SK-N-SH treated with all-trans-retinoic acid at 6 μM for 48 hours (cell line): ENCODE measurements around the gene PWWP2B.

Experiments used
- ATAC-seq: fragments of 200-7000 bp; cut with Tn5 transposase; 3 replicates; pipeline ENCODE4 v1.9.1; 2020; ENCODE audit warnings: mild to moderate bottlenecking, moderate library complexity
- ARNTL ChIP-seq: fragments of 450-650 bp; formaldehyde crosslinking; IDR thresholded peaks from 2 replicates; pipeline ENCODE4 v1.5.0; 2020; ENCODE audit warnings: low read depth, mild to moderate bottlenecking, moderate library complexity, borderline replicate concordance
- BACH2 ChIP-seq: fragments of 250-450 bp; sonication (Bioruptor Pico); IDR thresholded peaks from 2 replicates; pipeline ENCODE4 v1.9.0; 2021; ENCODE audit warnings: mild to moderate bottlenecking, borderline replicate concordance
- CREB5 ChIP-seq: fragments of 250-450 bp; sonication (Bioruptor Pico); IDR thresholded peaks from 2 replicates; pipeline ENCODE4 v1.5.1; 2020; ENCODE audit warnings: low read depth, mild to moderate bottlenecking, moderate library complexity
- CSDC2 ChIP-seq: fragments of 250-450 bp; sonication (Bioruptor Pico); IDR thresholded peaks from 2 replicates; pipeline ENCODE4 v1.5.0; 2020; ENCODE audit warnings: mild to moderate bottlenecking, moderate library complexity
- CSRNP3 ChIP-seq: fragments of 250-450 bp; sonication (Bioruptor Pico); IDR thresholded peaks from 2 replicates; pipeline ENCODE4 v1.5.1; 2021; ENCODE audit warnings: mild to moderate bottlenecking, moderate library complexity
- ISL1 ChIP-seq: fragments of 250-450 bp; sonication (Bioruptor Pico); IDR thresholded peaks from 2 replicates; pipeline ENCODE4 v2.1.2; 2022; ENCODE audit warnings: mild to moderate bottlenecking, moderate library complexity
- OSR1 ChIP-seq: fragments of 250-450 bp; sonication (Bioruptor Pico); IDR thresholded peaks from 2 replicates; pipeline ENCODE4 v1.8.0; 2022; ENCODE audit warnings: moderate library complexity, mild to moderate bottlenecking, inconsistent platforms
- POU6F1 ChIP-seq: fragments of 250-450 bp; sonication (Bioruptor Pico); IDR thresholded peaks from 2 replicates; pipeline ENCODE4 v1.8.0; 2021; ENCODE audit warnings: low read depth, mild to moderate bottlenecking, moderate library complexity, borderline replicate concordance
- PPARA ChIP-seq: fragments of 250-450 bp; sonication (Bioruptor Pico); IDR thresholded peaks from 2 replicates; pipeline ENCODE4 v1.5.0; 2020; ENCODE audit warnings: mild to moderate bottlenecking, borderline replicate concordance
- RARB ChIP-seq: fragments of 250-450 bp; sonication (Bioruptor Pico); IDR thresholded peaks from 2 replicates; pipeline ENCODE4 v1.8.0; 2021; ENCODE audit warnings: mild to moderate bottlenecking, moderate library complexity
- SNAI2 ChIP-seq: fragments of 250-450 bp; sonication (Bioruptor Pico); IDR thresholded peaks from 2 replicates; pipeline ENCODE4 v1.5.0; 2020; ENCODE audit warnings: mild to moderate bottlenecking, moderate library complexity
- TCF4 ChIP-seq: fragments of 250-450 bp; sonication (Bioruptor Pico); IDR thresholded peaks from 2 replicates; pipeline ENCODE4 v1.8.0; 2021; ENCODE audit warnings: mild to moderate bottlenecking, moderate library complexity, borderline replicate concordance
- TOX ChIP-seq: fragments of 250-450 bp; sonication (Bioruptor Pico); IDR thresholded peaks from 2 replicates; pipeline ENCODE4 v1.8.0; 2021; ENCODE audit warnings: mild to moderate bottlenecking, moderate library complexity, borderline replicate concordance
- TSHZ2 ChIP-seq: fragments of 250-450 bp; sonication (Bioruptor Pico); IDR thresholded peaks from 2 replicates; pipeline ENCODE4 v1.5.0; 2020; ENCODE audit warnings: mild to moderate bottlenecking, moderate library complexity
- ZFP30 ChIP-seq: fragments of 450-650 bp; formaldehyde crosslinking; IDR thresholded peaks from 2 replicates; pipeline ENCODE4 v1.5.0; 2022; ENCODE audit warnings: mild to moderate bottlenecking, moderate library complexity
- ZNF565 ChIP-seq: fragments of 450-650 bp; formaldehyde crosslinking; conservative IDR thresholded peaks from 2 replicates; pipeline ENCODE4 v1.5.0; 2020; ENCODE audit warnings: low read depth, mild to moderate bottlenecking, moderate library complexity
- ZNF8 ChIP-seq: fragments of 450-650 bp; formaldehyde crosslinking; IDR thresholded peaks from 2 replicates; pipeline ENCODE4 v1.5.0; 2020; ENCODE audit warnings: mild to moderate bottlenecking, moderate library complexity

The PWWP2B gene

GRCh38 chr10:132452651-132453469 lies 55.9 kb downstream of the PWWP2B start:
- no peak for TF ChIP-seq ZNF8 (CRISPR knock-in tag)
- no peak for TF ChIP-seq ZFP30 (CRISPR knock-in tag)
- no peak for TF ChIP-seq CREB5 (CRISPR knock-in tag)
- TF ChIP-seq ARNTL (CRISPR knock-in tag) = no peak
- no peak for TF ChIP-seq TCF4 (CRISPR knock-in tag)
- peak; percentile 82 for ATAC-seq

- TF ChIP-seq BACH2 (CRISPR knock-in tag) = no peak
- TF ChIP-seq POU6F1 (CRISPR knock-in tag) = no peak
- TF ChIP-seq ZNF8 (CRISPR knock-in tag) = no peak
- TF ChIP-seq TCF4 (CRISPR knock-in tag) = no peak
- TF ChIP-seq PPARA = no peak
- no peak for TF ChIP-seq CSDC2 (CRISPR knock-in tag)
- no peak for TF ChIP-seq SNAI2 (CRISPR knock-in tag)
- no peak for TF ChIP-seq TSHZ2 (CRISPR knock-in tag)
- no peak for TF ChIP-seq ZFP30 (CRISPR knock-in tag)
- TF ChIP-seq ZNF565 = no peak
- no peak; the same call in 2 of the 3 replicates for ATAC-seq
These were observed 56.5 kb downstream of the PWWP2B start for GRCh38 chr10:132453470-132453861.

GRCh38 chr10:132454296-132455198 lies 57.5 kb downstream of the PWWP2B start:
- no peak for ATAC-seq
- TF ChIP-seq CSRNP3 (CRISPR knock-in tag) (no peak), RARB (CRISPR knock-in tag) (no peak), PPARA (no peak), TCF4 (CRISPR knock-in tag) (no peak), OSR1 (CRISPR knock-in tag) (no peak), ISL1 (CRISPR knock-in tag) (no peak), SNAI2 (CRISPR knock-in tag) (no peak), ZNF8 (CRISPR knock-in tag) (no peak), CSDC2 (CRISPR knock-in tag) (no peak), TSHZ2 (CRISPR knock-in tag) (no peak), TOX (CRISPR knock-in tag) (no peak), BACH2 (CRISPR knock-in tag) (no peak)
